Vagina (tissue), 2 donors: ENCODE results near the gene ADGRB2. TPM values are rescaled to one million over a fixed set of nuclear protein-coding genes. Genes with fewer than 3 reads are reported as not detected.
A peak's percentile ranks its signal among the peaks of the same experiment; 100 is the strongest.

Experiments
- DNase-seq, 2 donors: peaks; one replicate each; pipeline ENCODE4 v3.0.0-alpha.2; 2017; ENCODE audit errors: extremely low spot score in 2 of 2
- H3K27ac ChIP-seq: fragments of 200-600 bp; sonication (generic); one replicate; pipeline ENCODE4 v1.5.1; 2019
- H3K27me3 ChIP-seq: fragments of 200-600 bp; sonication (generic); one replicate; pipeline ENCODE4 v1.5.1; 2019
- H3K36me3 ChIP-seq, 2 donors: fragments of 200-600 bp; sonication (generic); one replicate each; pipeline ENCODE4 v1.5.1; 2017 to 2019
- H3K4me1 ChIP-seq: fragments of 200-600 bp; sonication (generic); one replicate; pipeline ENCODE4 v1.5.1; 2019
- H3K4me3 ChIP-seq, 2 donors: fragments of 200-600 bp; sonication (generic); 1 replicate in 1 of 2; 2 replicates in 1 of 2; pipeline ENCODE4 v1.5.1; 2016 to 2019
- H3K9me3 ChIP-seq: fragments of 200-600 bp; sonication (generic); one replicate; pipeline ENCODE4 v1.5.1; 2019
- CTCF ChIP-seq, 3 experiments: fragments of 450-650 bp in 2 of 3; fragments of 200-600 bp in 1 of 3; sonication (generic) in 1 of 3; IDR thresholded peaks; one replicate each; pipeline ENCODE4 v1.5.1; 2017 to 2019; ENCODE audit warnings: antibody characterized with exemption in 3 of 3, mild to moderate bottlenecking in 2 of 3, moderate library complexity in 2 of 3
- POLR2A ChIP-seq, 2 donors: fragments of 450-650 bp; IDR thresholded peaks; one replicate each; pipeline ENCODE4 v1.6.1; 2017; ENCODE audit warnings: antibody characterized with exemption in 2 of 2, mild to moderate bottlenecking in 2 of 2, moderate library complexity in 2 of 2
- POLR2AphosphoS5 ChIP-seq, 2 donors: sonication (generic); formaldehyde crosslinking; IDR thresholded peaks; one replicate each; pipeline ENCODE4 v1.9.0; 2017; ENCODE audit warnings: antibody characterized with exemption in 2 of 2, mild to moderate bottlenecking in 2 of 2, low read depth in 1 of 2; ENCODE audit not compliant: insufficient read depth in 1 of 2
- intact Hi-C: fragments of 100-400 bp; cut with DNase I; formaldehyde crosslinking; loops from one replicate; pipeline ENCODE4 v1.15.1; 2023
- total RNA-seq: library from RNA; depleted of rRNA; stranded (reverse); fragments of >200 nt; gene quantifications from one replicate; pipeline ENCODE4 v1.2.3, GENCODE V29; 2016

ADGRB2 gene
- total RNA-seq, 1 donor from 2014 or later: 3.9 TPM

GRCh38 chr1:31725134-31725533 is 39.0 kb downstream of the ADGRB2 start:
- no peak for TF ChIP-seq CTCF (IDR thresholded peaks at IDR 0.05)
- TF ChIP-seq POLR2A (IDR thresholded peaks at IDR 0.05): no peak
- TF ChIP-seq POLR2AphosphoS5 (IDR thresholded peaks at IDR 0.05; ENCODE audit: insufficient read depth in 1 of 2, low read depth in 1 of 2): no peak
- DNase-seq: no peak
- Histone ChIP-seq H3K4me1 (no peaks in the 10 kb centered on the region), H3K4me3 (no peak overlapping the region), H3K27ac (no peak overlapping the region), H3K9me3 (no peaks in the 10 kb centered on the region), H3K36me3 (no peaks in the 10 kb centered on the region), H3K27me3 (no peaks in the 10 kb centered on the region)
- intact Hi-C loops: no loop called here

- Histone ChIP-seq H3K27me3 (no peaks in the 10 kb centered on the region), H3K36me3 (no peaks in the 10 kb centered on the region), H3K27ac (no peak overlapping the region), H3K4me1 (no peaks in the 10 kb centered on the region), H3K4me3 (no peak overlapping the region), H3K9me3 (no peaks in the 10 kb centered on the region)
- DNase-seq: no peak
- intact Hi-C loops: no loop called here
- peak in 1 of 2 donors; percentile 23 for TF ChIP-seq POLR2AphosphoS5 (IDR thresholded peaks at IDR 0.05; ENCODE audit: insufficient read depth in 1 of 2, low read depth in 1 of 2)
- no peak for TF ChIP-seq POLR2A (IDR thresholded peaks at IDR 0.05)
- TF ChIP-seq CTCF (IDR thresholded peaks at IDR 0.05): no peak
Measured at GRCh38 chr1:31723828-31724359, 40.2 kb downstream of the ADGRB2 start.

GRCh38 chr1:31718327-31718897 is 45.7 kb downstream of the ADGRB2 start:
- H3K27ac ChIP-seq: no peak overlapping the region
- DNase-seq: no peak
- intact Hi-C loops: loop anchor here (5.0 kb wide), 2 partner anchors 51 to 69 kb away; no protein-coding TSS in a partner anchor
- H3K36me3 ChIP-seq: no peaks in the 10 kb centered on the region
- H3K9me3 ChIP-seq: no peaks in the 10 kb centered on the region
- H3K27me3 ChIP-seq: no peaks in the 10 kb centered on the region
- TF ChIP-seq POLR2A (IDR thresholded peaks at IDR 0.05) (no peak), POLR2AphosphoS5 (IDR thresholded peaks at IDR 0.05; ENCODE audit: insufficient read depth in 1 of 2, low read depth in 1 of 2) (no peak), CTCF (IDR thresholded peaks at IDR 0.05) (no peak)
- peaks cover 24% of the 10 kb centered on the region for H3K4me1 ChIP-seq
- H3K4me3 ChIP-seq: no peak overlapping the region

GRCh38 chr1:31717341-31717740 is 46.8 kb downstream of the ADGRB2 start:
- Histone ChIP-seq H3K4me1 (peaks cover 35% of the 10 kb centered on the region), H3K27ac (no peak overlapping the region), H3K9me3 (no peaks in the 10 kb centered on the region), H3K36me3 (no peaks in the 10 kb centered on the region), H3K27me3 (no peaks in the 10 kb centered on the region), H3K4me3 (no peak overlapping the region)
- intact Hi-C loops: loop anchor here (5.0 kb wide), 2 partner anchors 50 to 70 kb away; no protein-coding TSS in a partner anchor
- TF ChIP-seq POLR2A (IDR thresholded peaks at IDR 0.05) (no peak), CTCF (IDR thresholded peaks at IDR 0.05) (no peak), POLR2AphosphoS5 (IDR thresholded peaks at IDR 0.05; ENCODE audit: insufficient read depth in 1 of 2, low read depth in 1 of 2) (no peak)
- DNase-seq: no peak

GRCh38 chr1:31715873-31716220 is 48.3 kb downstream of the ADGRB2 start:
- Histone ChIP-seq H3K4me1 (peaks cover 46% of the 10 kb centered on the region), H3K27ac (peak overlapping the region; percentile 90), H3K36me3 (no peaks in the 10 kb centered on the region), H3K9me3 (no peaks in the 10 kb centered on the region), H3K27me3 (no peaks in the 10 kb centered on the region), H3K4me3 (peak overlapping the region; percentile 39 to 58)
- intact Hi-C loops: loop anchor here (5.0 kb wide), 2 partner anchors 49 to 71 kb away; no protein-coding TSS in a partner anchor
- DNase-seq: no peak
- TF ChIP-seq POLR2A (IDR thresholded peaks at IDR 0.05): no peak
- TF ChIP-seq POLR2AphosphoS5 (IDR thresholded peaks at IDR 0.05; ENCODE audit: insufficient read depth in 1 of 2, low read depth in 1 of 2): no peak
- TF ChIP-seq CTCF (IDR thresholded peaks at IDR 0.05): no peak
